ENCODE measurements around the gene RFXAP. TPM values are rescaled to one million over a fixed set of nuclear protein-coding genes. Genes with fewer than 3 reads are reported as not detected.

Gene RFXAP
- total RNA-seq, 1 experiment from 2014 or later, result 8.7 TPM

GRCh38 chr13:36870050-36870692 lies 51.1 kb downstream of the RFXAP start:
- Histone ChIP-seq H4K5ac (ENCODE audit: insufficient read length, low read depth, low read length) (no peak overlapping the region), H3K23ac (ENCODE audit: insufficient read length, low read depth, low read length) (no peak overlapping the region), H3K9me3 (ENCODE audit: control insufficient read depth, low read depth, low read length) (no peaks in the 10 kb centered on the region), H2BK15ac (ENCODE audit: low read depth, low read length) (no peak overlapping the region), H3K4me1 (ENCODE audit: insufficient read depth, low read length) (peaks cover 5% of the 10 kb centered on the region; the same call in 1 of the 2 replicates), H3K18ac (ENCODE audit: insufficient read length, low read depth, low read length) (no peak overlapping the region), H3K4ac (ENCODE audit: low read depth, low read length) (no peak overlapping the region), H2AFZ (ENCODE audit: low read length) (no peak overlapping the region), H2BK120ac (ENCODE audit: low read depth, low read length, poor library complexity, severe bottlenecking) (no peak overlapping the region), H2BK5ac (ENCODE audit: insufficient read length, low read length) (no peak overlapping the region), H3K79me1 (ENCODE audit: insufficient read depth, low read depth, low read length, poor library complexity, severe bottlenecking) (no peaks in the 10 kb centered on the region), H2AK5ac (ENCODE audit: insufficient read length, low read length) (no peak overlapping the region), H3T11ph (ENCODE audit: low read length) (no peak overlapping the region), H3K14ac (ENCODE audit: insufficient read depth, low read length) (no peak overlapping the region), H3K56ac (ENCODE audit: insufficient read length, low read depth, low read length) (no peak overlapping the region), H4K8ac (replicated peaks; ENCODE audit: insufficient read length, low read depth, low read length) (no peak overlapping the region), H2BK12ac (ENCODE audit: insufficient read length, low read depth, low read length) (no peak overlapping the region), H3K4me2 (ENCODE audit: insufficient read depth, insufficient read length, low read length) (no peak overlapping the region), H2BK20ac (ENCODE audit: low read depth, low read length, poor library complexity, severe bottlenecking) (no peak overlapping the region), H4K91ac (ENCODE audit: insufficient read length, low read depth, low read length) (no peak overlapping the region), H4K20me1 (ENCODE audit: control insufficient read depth, insufficient read depth, insufficient read length) (no peaks in the 10 kb centered on the region), H3K79me2 (ENCODE audit: insufficient read depth, low read length) (no peaks in the 10 kb centered on the region), H3K9ac (ENCODE audit: extremely low read depth, insufficient read length, low read length) (no peak overlapping the region), H3K23me2 (ENCODE audit: insufficient read length, low read depth, low read length, poor library complexity, severe bottlenecking) (no peaks in the 10 kb centered on the region), H3K27ac (ENCODE audit: insufficient read length, low read depth, low read length) (no peak overlapping the region), H3K27me3 (ENCODE audit: insufficient read depth, low read length) (no peaks in the 10 kb centered on the region)
- H3K27me3 Mint-ChIP-seq (ENCODE audit: low read depth), result no peaks in the 10 kb centered on the region; the same call in 1 of the 2 replicates
- TF ChIP-seq CTCF (conservative IDR thresholded peaks at IDR 0.05), result no peak
- no peaks in the 10 kb centered on the region for H3K36me3 Mint-ChIP-seq (ENCODE audit: insufficient read depth in 1 of 3, low read depth in 3 of 3)
- no peaks in the 10 kb centered on the region for H3K9me3 Mint-ChIP-seq
- H3K4me1 Mint-ChIP-seq, result peaks cover 17 to 19% of the 10 kb centered on the region in 2 experiments
- WGBS (ENCODE audit: extremely low coverage, insufficient read length, low lambda C conversion rate), result no CpG with 5 or more reads among the region's 1 CpG
- peak overlapping the region in 1 of 3 experiments; percentile 30; a peak in 1 of 7 replicates for H3K27ac Mint-ChIP-seq
- no peak overlapping the region for H3K4me3 Mint-ChIP-seq
- no peak for DNase-seq

Data from H9 (cell line).